Fibroblast of villous mesenchyme (primary cell): ENCODE data around the gene HSD17B11. TPM values are rescaled to one million over a fixed set of nuclear protein-coding genes. Genes with fewer than 3 reads are reported as not detected.
"Not testable (repeated sequence)": the region's sequence is repeated elsewhere in the genome, so short reads cannot be mapped to it uniquely, and the experiment has no call there.

Source experiments
- DNase-seq: peaks from one replicate; pipeline ENCODE4 v3.0.0-alpha.2; 2010; ENCODE audit warnings: low read depth
- H3K4me3 ChIP-seq: 2 replicates; pipeline ENCODE4 v1.5.1; 2011; ENCODE audit warnings: low read depth, mild to moderate bottlenecking, low read length
- CTCF ChIP-seq: IDR thresholded peaks from 2 replicates; pipeline ENCODE4 v1.5.1; 2012; ENCODE audit warnings: low read depth, mild to moderate bottlenecking, low read length; ENCODE audit not compliant: insufficient read depth
- total RNA-seq: library from RNA; depleted of rRNA; stranded (reverse); fragments of >200 nt; gene quantifications from 2 replicates; pipeline ENCODE4 v1.2.3, GENCODE V29; 2012

The HSD17B11 gene
- total RNA-seq, 1 donor, result 26.3 TPM

- DNase-seq, result peak; percentile 32
- H3K4me3 ChIP-seq, result no peak overlapping the region
- no peak for TF ChIP-seq CTCF
Observed at GRCh38 chr4:87405211-87405820, 14.3 kb upstream of the HSD17B11 start.

- DNase-seq, result peak; percentile 73
Observed at GRCh38 chr4:87403732-87404131, 12.7 kb upstream of the HSD17B11 start.

GRCh38 chr4:87399954-87400353 lies 9.0 kb upstream of the HSD17B11 start:
- no peak for TF ChIP-seq CTCF
- H3K4me3 ChIP-seq, result no peak overlapping the region
- no peak for DNase-seq

More at GRCh38 chr4:87403732-87404131, 12.7 kb upstream of the HSD17B11 start:
- not testable (repeated sequence) for H3K4me3 ChIP-seq

GRCh38 chr4:87399148-87399547 lies 8.2 kb upstream of the HSD17B11 start:
- no peak for TF ChIP-seq CTCF
- no peak for DNase-seq
- no peak overlapping the region for H3K4me3 ChIP-seq

GRCh38 chr4:87395851-87396250 lies 4.9 kb upstream of the HSD17B11 start:
- not testable (repeated sequence) for DNase-seq, H3K4me3 ChIP-seq

- DNase-seq, H3K4me3 ChIP-seq: not testable (repeated sequence)
Observed at GRCh38 chr4:87395073-87395472, 4.1 kb upstream of the HSD17B11 start.

- no peak for TF ChIP-seq CTCF
- DNase-seq, result no peak
- no peak overlapping the region for H3K4me3 ChIP-seq
Observed at GRCh38 chr4:87392183-87392582, 1.2 kb upstream of the HSD17B11 start.

- TF ChIP-seq CTCF, result no peak
Observed at GRCh38 chr4:87391576-87392054, 627 bp upstream of the HSD17B11 start.

More at GRCh38 chr4:87391576-87392054, 627 bp upstream of the HSD17B11 start:
- H3K4me3 ChIP-seq, result peak overlapping the region; percentile 88
- DNase-seq, result no peak
